Ovary (tissue), 3 donors: ENCODE measurements around the gene ATRNL1.

Experiments
- EP300 ChIP-seq: sonication (generic); formaldehyde crosslinking; IDR thresholded peaks from one replicate; pipeline ENCODE4 v1.6.1; 2017; ENCODE audit warnings: antibody characterized with exemption
- POLR2A ChIP-seq: fragments of 450-650 bp; IDR thresholded peaks from one replicate; pipeline ENCODE4 v1.6.1; 2017; ENCODE audit warnings: antibody characterized with exemption, mild to moderate bottlenecking, moderate library complexity
- TF ChIP-seq, protein P1 (sequence below), 3 donors: fragments of 450-650 bp in 2 of 3; fragments of 200-600 bp in 1 of 3; IDR thresholded peaks; one replicate each; pipeline versions ENCODE4 v1.5.1 to v1.8.0; 2016 to 2022; ENCODE audit warnings: antibody characterized with exemption in 3 of 3, mild to moderate bottlenecking in 1 of 3
- donor health status: DM: no; HTN: no; CAD: no.

DNA sequence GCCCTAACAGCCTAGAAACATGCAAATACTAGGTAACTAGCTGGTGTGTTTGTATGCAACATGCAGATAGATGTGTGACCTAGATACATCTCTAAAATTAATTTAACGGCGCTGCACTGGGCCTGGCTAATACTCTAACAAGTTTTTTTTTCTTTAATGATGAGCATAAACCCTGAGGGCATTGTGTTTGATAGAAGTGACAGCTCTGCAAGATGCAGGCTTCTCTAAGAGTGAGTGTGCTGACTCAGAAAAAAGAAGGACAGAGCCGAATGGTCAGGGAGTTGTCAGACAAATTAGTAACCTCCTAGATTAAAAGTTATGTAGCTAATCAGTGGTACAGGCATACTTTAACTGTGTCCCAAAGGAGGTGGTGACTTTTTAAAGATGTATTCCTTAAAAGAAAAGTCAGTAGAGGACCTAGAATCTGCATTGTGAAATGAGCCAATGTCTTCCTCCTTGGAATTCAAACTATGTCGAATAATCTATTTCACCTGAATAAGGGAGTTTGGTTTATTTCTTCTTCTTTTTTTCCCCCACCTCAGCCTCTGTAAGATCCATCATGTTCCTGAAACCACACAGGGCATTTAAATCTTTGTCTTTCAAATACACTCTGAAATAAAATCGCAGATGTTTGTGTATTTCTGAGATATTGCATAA lies 864.7 kb downstream of the ATRNL1 start:
- TF ChIP-seq, protein P1, sequence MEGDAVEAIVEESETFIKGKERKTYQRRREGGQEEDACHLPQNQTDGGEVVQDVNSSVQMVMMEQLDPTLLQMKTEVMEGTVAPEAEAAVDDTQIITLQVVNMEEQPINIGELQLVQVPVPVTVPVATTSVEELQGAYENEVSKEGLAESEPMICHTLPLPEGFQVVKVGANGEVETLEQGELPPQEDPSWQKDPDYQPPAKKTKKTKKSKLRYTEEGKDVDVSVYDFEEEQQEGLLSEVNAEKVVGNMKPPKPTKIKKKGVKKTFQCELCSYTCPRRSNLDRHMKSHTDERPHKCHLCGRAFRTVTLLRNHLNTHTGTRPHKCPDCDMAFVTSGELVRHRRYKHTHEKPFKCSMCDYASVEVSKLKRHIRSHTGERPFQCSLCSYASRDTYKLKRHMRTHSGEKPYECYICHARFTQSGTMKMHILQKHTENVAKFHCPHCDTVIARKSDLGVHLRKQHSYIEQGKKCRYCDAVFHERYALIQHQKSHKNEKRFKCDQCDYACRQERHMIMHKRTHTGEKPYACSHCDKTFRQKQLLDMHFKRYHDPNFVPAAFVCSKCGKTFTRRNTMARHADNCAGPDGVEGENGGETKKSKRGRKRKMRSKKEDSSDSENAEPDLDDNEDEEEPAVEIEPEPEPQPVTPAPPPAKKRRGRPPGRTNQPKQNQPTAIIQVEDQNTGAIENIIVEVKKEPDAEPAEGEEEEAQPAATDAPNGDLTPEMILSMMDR (IDR thresholded peaks at IDR 0.05) = no peak
- TF ChIP-seq POLR2A (no peak), EP300 (no peak)
